ENCODE results near the gene TNFSF11.
A peak's percentile ranks its signal among the peaks of the same experiment; 100 is the strongest.

The TNFSF11 gene

DNA sequence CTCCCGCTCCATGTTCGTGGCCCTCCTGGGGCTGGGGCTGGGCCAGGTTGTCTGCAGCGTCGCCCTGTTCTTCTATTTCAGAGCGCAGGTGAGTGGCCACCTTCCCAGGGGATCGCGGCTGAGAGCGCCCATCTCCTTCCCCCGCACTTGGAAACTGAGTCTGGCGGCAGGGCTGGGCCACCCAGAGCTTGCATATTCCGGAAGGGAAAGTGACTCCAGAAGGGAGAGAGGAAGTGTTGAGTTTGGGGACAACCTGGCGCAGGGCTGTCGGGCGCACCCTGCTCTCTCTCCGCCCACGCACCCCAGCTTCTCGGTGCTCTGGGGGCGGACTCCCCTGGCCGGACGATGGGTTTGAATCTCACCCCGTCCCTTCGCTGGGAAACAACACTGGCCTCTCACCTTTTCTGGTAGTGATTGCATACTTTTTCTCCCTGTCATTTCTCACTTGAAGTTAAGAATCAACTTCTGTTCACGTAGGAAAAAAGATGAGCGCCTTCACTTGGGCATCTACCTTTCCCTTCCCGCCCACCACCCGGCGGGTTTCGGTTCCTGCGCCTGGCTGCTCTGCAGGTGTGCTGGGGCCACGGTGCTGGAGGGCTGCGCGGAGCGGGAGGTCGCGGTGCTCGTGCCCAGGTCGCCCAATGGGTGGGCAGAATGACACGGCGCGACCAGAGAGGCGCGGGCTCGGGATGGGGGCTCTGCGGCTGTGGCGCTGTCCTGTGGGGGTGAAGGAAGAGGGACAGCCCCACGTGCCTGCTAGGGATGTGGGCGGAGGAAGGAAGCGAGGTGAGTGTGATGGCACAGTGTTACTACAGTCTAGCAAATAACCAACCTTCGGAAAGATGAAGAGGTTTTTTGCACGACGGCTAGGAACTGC is 721 bp downstream of the TNFSF11 start:
- H3K4me3 ChIP-seq (ENCODE audit: control insufficient read depth, low read depth, low read length), result peak overlapping the region; percentile 30
- DNase-seq (ENCODE audit: low read depth), result no peak
- TF ChIP-seq, protein P1, sequence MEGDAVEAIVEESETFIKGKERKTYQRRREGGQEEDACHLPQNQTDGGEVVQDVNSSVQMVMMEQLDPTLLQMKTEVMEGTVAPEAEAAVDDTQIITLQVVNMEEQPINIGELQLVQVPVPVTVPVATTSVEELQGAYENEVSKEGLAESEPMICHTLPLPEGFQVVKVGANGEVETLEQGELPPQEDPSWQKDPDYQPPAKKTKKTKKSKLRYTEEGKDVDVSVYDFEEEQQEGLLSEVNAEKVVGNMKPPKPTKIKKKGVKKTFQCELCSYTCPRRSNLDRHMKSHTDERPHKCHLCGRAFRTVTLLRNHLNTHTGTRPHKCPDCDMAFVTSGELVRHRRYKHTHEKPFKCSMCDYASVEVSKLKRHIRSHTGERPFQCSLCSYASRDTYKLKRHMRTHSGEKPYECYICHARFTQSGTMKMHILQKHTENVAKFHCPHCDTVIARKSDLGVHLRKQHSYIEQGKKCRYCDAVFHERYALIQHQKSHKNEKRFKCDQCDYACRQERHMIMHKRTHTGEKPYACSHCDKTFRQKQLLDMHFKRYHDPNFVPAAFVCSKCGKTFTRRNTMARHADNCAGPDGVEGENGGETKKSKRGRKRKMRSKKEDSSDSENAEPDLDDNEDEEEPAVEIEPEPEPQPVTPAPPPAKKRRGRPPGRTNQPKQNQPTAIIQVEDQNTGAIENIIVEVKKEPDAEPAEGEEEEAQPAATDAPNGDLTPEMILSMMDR (conservative IDR thresholded peaks at IDR 0.05; ENCODE audit: control insufficient read depth, insufficient read depth, low read depth, low read length), result no peak

DNA sequence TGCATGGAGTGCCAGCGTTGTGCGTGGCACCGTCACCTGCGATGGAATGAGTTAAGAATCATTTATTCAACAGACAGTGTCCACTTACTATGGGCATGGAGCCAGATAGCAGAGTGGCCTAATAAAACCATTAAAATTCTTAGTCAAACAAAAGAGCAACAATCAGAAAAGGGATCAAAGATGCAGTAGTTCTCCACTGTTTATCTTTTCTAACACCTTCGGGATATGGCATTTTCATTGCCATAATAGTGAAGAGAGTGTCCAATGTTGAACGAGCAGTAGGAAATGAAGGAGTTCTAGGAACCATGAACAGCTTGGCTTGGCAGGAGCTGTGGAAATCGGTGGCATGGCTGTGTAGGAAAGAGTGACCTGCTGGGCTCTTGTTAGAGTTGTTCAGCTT is 2.0 kb downstream of the TNFSF11 start:
- DNase-seq (ENCODE audit: low read depth), result no peak
- no peak overlapping the region for H3K4me3 ChIP-seq (ENCODE audit: control insufficient read depth, low read depth, low read length)
- TF ChIP-seq, protein P1 (conservative IDR thresholded peaks at IDR 0.05; ENCODE audit: control insufficient read depth, insufficient read depth, low read depth, low read length), result no peak

DNA sequence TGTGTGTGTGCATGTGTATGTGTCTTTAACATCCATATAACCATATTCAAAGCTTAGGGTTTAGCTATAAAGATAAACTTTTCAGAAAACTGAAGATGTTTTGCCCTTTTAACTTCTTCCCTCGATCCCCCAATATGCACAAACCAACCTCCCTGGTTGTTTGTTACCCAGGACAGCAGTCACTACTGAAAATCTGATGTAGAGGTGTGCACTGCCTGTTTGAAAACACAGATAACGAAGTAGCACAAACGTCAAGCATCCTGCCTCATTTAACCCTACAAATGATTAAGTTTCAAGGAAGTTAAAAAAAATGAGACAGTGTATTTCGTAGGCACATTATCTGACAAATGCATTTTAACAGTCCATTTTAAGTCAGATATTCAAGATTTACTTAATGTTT is 3.6 kb downstream of the TNFSF11 start:
- DNase-seq (ENCODE audit: low read depth), result no peak
- H3K4me3 ChIP-seq (ENCODE audit: control insufficient read depth, low read depth, low read length), result no peak overlapping the region
- TF ChIP-seq, protein P1 (conservative IDR thresholded peaks at IDR 0.05; ENCODE audit: control insufficient read depth, insufficient read depth, low read depth, low read length), result no peak

DNA sequence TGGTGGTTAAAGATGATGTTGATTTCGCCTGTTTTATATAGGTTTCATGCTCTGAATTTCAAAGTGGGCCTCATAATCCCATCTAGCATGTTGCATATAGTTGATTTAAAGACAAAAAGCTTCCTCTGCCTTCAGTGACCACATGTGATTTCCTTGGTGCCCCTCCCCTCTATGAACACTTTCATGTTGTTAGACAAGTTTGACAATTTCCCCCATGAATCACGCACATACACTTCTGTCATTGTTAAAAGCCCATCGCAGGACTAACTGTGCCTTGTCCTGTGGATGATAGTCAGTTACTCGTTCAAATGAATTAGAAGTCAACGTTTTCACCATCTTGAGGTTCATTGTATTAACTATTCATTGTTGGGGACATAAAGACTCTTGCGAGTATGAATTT is 6.7 kb downstream of the TNFSF11 start:
- TF ChIP-seq, protein P1 (conservative IDR thresholded peaks at IDR 0.05; ENCODE audit: control insufficient read depth, insufficient read depth, low read depth, low read length), result no peak
- DNase-seq (ENCODE audit: low read depth), result no peak
- no peak overlapping the region for H3K4me3 ChIP-seq (ENCODE audit: control insufficient read depth, low read depth, low read length)

DNA sequence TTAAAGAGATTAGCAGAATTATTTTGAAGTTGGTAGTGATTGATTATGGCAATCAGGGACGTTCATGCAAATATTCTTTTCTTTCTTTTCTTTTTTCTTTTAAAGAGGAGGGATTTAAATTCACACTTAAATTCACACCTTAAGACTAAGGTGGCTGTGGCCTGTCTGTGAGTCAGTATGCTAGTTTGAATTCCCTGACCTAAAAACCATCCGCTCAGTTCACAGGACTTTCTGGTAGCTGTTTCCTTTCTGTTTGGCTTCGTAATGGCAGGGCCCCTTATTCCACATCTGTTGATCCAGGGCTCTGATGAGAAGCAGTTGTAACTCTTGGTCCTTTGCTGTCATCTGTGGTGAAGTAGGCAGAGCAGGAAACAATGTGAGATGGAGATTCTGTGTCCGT is 7.5 kb downstream of the TNFSF11 start:
- TF ChIP-seq, protein P1 (conservative IDR thresholded peaks at IDR 0.05; ENCODE audit: control insufficient read depth, insufficient read depth, low read depth, low read length), result no peak
- DNase-seq (ENCODE audit: low read depth), result no peak

DNA sequence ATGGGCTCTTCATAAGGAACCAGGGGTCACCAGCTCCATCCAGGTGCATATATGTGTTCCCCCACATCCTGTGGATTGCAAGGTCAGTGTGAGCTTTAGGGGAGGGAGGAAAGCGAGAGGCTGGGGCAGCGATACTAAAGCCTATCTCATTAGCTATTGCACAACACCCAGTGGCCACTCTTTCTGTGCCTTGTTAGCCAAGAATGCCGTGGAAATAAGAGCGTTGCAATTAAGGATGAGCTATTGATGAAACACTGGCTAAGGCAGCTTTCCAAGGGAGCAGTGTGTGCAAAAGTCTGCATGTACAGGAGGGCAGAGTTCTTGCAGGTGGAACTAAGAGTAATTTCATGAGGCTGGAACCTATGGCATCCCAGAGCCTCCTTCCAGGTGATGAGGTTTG is 17.6 kb downstream of the TNFSF11 start:
- TF ChIP-seq, protein P1 (conservative IDR thresholded peaks at IDR 0.05; ENCODE audit: control insufficient read depth, insufficient read depth, low read depth, low read length), result no peak
- H3K4me3 ChIP-seq (ENCODE audit: control insufficient read depth, low read depth, low read length), result no peak overlapping the region
- DNase-seq (ENCODE audit: low read depth), result peak; percentile 23

More for the DNA sequence above, 7.5 kb downstream of the TNFSF11 start:
- H3K4me3 ChIP-seq (ENCODE audit: control insufficient read depth, low read depth, low read length), result no peak overlapping the region

Data from fibroblast of mammary gland (primary cell).